ENCODE measurements around the gene ZCCHC14. TPM values are rescaled to one million over a fixed set of nuclear protein-coding genes. Genes with fewer than 3 reads are reported as not detected.

Gene ZCCHC14
- total and polyA plus RNA-seq, 2 donors (not counting 1 experiment from before 2014, with no cell fraction given) = 0.70 to 4.4 TPM

GRCh38 chr16:87535457-87535854, 42.6 kb upstream of the ZCCHC14 start:
- H4K20me1 ChIP-seq (ENCODE audit: control insufficient read depth, insufficient read depth, low read length, poor library complexity, severe bottlenecking) = no peaks in the 10 kb centered on the region
- peaks cover 61% of the 10 kb centered on the region for H3K27me3 Mint-ChIP-seq
- intact Hi-C loops (cut with micrococcal nuclease) = no loop called here
- H3K9me3 Mint-ChIP-seq (ENCODE audit: insufficient read depth) = peaks cover 10% of the 10 kb centered on the region
- no peak for ATAC-seq (ENCODE audit: low read depth)
- H3K9me3 ChIP-seq (ENCODE audit: control extremely low read depth in 1 of 3, control insufficient read depth in 2 of 3, insufficient read depth in 1 of 3, low read length in 2 of 3) = peaks cover 0 to 35% (median 0%) of the 10 kb centered on the region in 3 donors
- WGBS (ENCODE audit: insufficient coverage) = no CpG with 5 or more reads among the region's 3 CpGs
- no peak for TF ChIP-seq EZH2 (IDR thresholded peaks at IDR 0.05; ENCODE audit: borderline replicate concordance, insufficient read depth, low read depth, low read length, poor library complexity, severe bottlenecking)
- H2AFZ ChIP-seq (ENCODE audit: insufficient read depth, low read depth, low read length, poor library complexity, severe bottlenecking) = no peak overlapping the region
- CTCF ChIA-PET = no interaction called here
- no peak overlapping the region for H3K27ac Mint-ChIP-seq
- DNase-seq = no peak
- POLR2A ChIA-PET = no interaction called here
- H3K79me2 ChIP-seq (ENCODE audit: control insufficient read depth, insufficient read depth, low read length) = no peaks in the 10 kb centered on the region
- no peak overlapping the region for H3K4me3 Mint-ChIP-seq
- peaks cover 0 to 19% (median 0%) of the 10 kb centered on the region in 4 experiments for H3K27me3 ChIP-seq (replicated peaks in 1 of 4; ENCODE audit: control extremely low read depth in 1 of 4, control insufficient read depth in 3 of 4, insufficient read depth in 4 of 4, low read length in 3 of 4)
- no peak overlapping the region for H3K4me2 ChIP-seq (replicated peaks; ENCODE audit: low read depth, low read length, poor library complexity, severe bottlenecking)
- no peak overlapping the region for H3K27ac ChIP-seq (ENCODE audit: low read length in 2 of 2)
- H3K4me1 ChIP-seq (ENCODE audit: control insufficient read depth in 2 of 2, insufficient read depth in 2 of 2, low read length in 2 of 2) = no peaks in the 10 kb centered on the region
- H3K9ac ChIP-seq (ENCODE audit: low read length) = no peak overlapping the region
- H3K4me3 ChIP-seq (ENCODE audit: control extremely low read depth in 1 of 5, extremely low read depth in 1 of 5, insufficient read depth in 1 of 5, low read depth in 2 of 5, low read length in 4 of 5) = no peak overlapping the region
- H3K4me1 Mint-ChIP-seq = no peaks in the 10 kb centered on the region
- H3K36me3 ChIP-seq (replicated peaks in 1 of 2; ENCODE audit: control extremely low read depth in 1 of 2, control insufficient read depth in 1 of 2, extremely low read depth in 1 of 2, insufficient read depth in 2 of 2, low read length in 1 of 2) = no peaks in the 10 kb centered on the region

- no peak overlapping the region for H3K27ac ChIP-seq (ENCODE audit: low read length in 2 of 2)
- H3K36me3 ChIP-seq (replicated peaks in 1 of 2; ENCODE audit: control extremely low read depth in 1 of 2, control insufficient read depth in 1 of 2, extremely low read depth in 1 of 2, insufficient read depth in 2 of 2, low read length in 1 of 2) = no peaks in the 10 kb centered on the region
- no peaks in the 10 kb centered on the region for H3K4me1 Mint-ChIP-seq
- WGBS (ENCODE audit: insufficient coverage) = 73% methylated on average over 2 of the region's 9 CpGs
- no peak overlapping the region for H3K9ac ChIP-seq (ENCODE audit: low read length)
- H3K79me2 ChIP-seq (ENCODE audit: control insufficient read depth, insufficient read depth, low read length) = no peaks in the 10 kb centered on the region
- H2AFZ ChIP-seq (ENCODE audit: insufficient read depth, low read depth, low read length, poor library complexity, severe bottlenecking) = no peak overlapping the region
- no peak for DNase-seq
- no peak overlapping the region for H3K4me2 ChIP-seq (replicated peaks; ENCODE audit: low read depth, low read length, poor library complexity, severe bottlenecking)
- H3K4me1 ChIP-seq (ENCODE audit: control insufficient read depth in 2 of 2, insufficient read depth in 2 of 2, low read length in 2 of 2) = no peaks in the 10 kb centered on the region
- H3K9me3 ChIP-seq (ENCODE audit: control extremely low read depth in 1 of 3, control insufficient read depth in 2 of 3, insufficient read depth in 1 of 3, low read length in 2 of 3) = peaks cover 0 to 35% (median 0%) of the 10 kb centered on the region in 3 donors
- no peak for ATAC-seq (ENCODE audit: low read depth)
- H3K27me3 Mint-ChIP-seq = peaks cover 60% of the 10 kb centered on the region
- H3K4me3 ChIP-seq (ENCODE audit: control extremely low read depth in 1 of 5, extremely low read depth in 1 of 5, insufficient read depth in 1 of 5, low read depth in 2 of 5, low read length in 4 of 5) = no peak overlapping the region
- H3K27me3 ChIP-seq (replicated peaks in 1 of 4; ENCODE audit: control extremely low read depth in 1 of 4, control insufficient read depth in 3 of 4, insufficient read depth in 4 of 4, low read length in 3 of 4) = peaks cover 0 to 19% (median 0%) of the 10 kb centered on the region in 4 experiments
- CTCF ChIA-PET = no interaction called here
- intact Hi-C loops (cut with micrococcal nuclease) = no loop called here
- no peak for TF ChIP-seq CTCF (IDR thresholded peaks at IDR 0.05)
- POLR2A ChIA-PET = no interaction called here
- H3K4me3 Mint-ChIP-seq = no peak overlapping the region
- H3K9me3 Mint-ChIP-seq (ENCODE audit: insufficient read depth) = peaks cover 12% of the 10 kb centered on the region
- no peak overlapping the region for H3K27ac Mint-ChIP-seq
- H4K20me1 ChIP-seq (ENCODE audit: control insufficient read depth, insufficient read depth, low read length, poor library complexity, severe bottlenecking) = no peaks in the 10 kb centered on the region
Observed at GRCh38 chr16:87534751-87535150, 41.9 kb upstream of the ZCCHC14 start.

All from B cell (primary cell).